ENCODE data around the gene CCBE1.
A peak's percentile ranks its signal among the peaks of the same experiment; 100 is the strongest.

The CCBE1 gene

DNA sequence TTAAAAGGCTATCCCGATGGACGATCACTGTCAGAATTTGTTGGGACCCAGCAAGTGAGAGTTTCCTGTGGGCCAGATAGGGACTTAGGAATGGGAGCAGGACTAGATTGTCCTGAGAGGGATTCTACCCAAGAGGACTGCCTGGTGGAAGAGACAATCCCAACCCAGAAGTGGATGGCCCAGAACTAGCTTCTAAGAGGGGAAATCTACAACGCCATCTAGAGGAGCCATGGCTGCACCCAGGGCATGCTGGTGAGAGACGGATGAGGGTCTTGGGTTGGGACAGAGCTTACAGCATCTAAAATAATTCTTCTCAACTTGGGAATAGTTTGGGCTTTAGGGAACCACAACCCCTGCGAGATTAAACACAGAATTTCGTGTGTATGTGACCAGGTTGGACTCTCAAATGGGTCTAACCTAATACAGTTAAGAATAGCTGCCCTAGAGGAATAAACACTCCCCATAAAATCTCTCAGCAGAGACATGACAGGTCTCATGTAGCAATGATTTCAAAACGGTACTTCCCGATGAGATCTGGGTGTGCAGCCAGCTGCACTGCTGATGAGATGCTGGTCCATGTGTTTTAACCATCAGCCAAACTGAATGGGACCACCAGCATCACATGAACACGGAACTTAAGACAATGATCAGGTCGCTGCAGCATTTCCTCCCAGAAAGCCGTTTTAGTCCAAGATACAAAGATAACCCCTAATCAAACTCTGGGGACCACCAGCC lies 50.8 kb downstream of the CCBE1 start:
- no peak overlapping the region for H3K27ac ChIP-seq
- TF ChIP-seq ZFX (IDR thresholded peaks at IDR 0.05; ENCODE audit: borderline replicate concordance), result no peak
- TF ChIP-seq CTCF (IDR thresholded peaks at IDR 0.05), result 0 out of 2 replicates have a peak, but pooled peaks have one; percentile 22

DNA sequence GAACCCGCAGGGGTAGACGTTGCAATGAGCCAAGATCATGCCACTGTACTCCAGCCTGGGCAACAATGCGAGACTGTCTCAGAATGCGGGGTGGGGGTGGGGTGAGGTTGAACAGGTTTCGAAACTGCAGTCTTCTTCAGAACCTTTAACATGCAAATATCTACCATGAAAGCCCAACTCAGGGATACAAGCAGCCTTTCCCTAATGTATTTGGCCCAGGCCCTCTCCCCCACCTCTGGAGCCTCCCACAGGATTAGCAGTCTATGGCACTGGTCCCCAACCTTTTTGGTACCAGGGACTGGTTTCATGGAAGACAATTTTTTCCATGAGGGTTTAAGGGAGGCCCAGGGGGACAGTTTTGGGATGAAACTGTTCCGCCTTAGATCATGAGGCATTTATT lies 53.5 kb downstream of the CCBE1 start:
- TF ChIP-seq ZFX (IDR thresholded peaks at IDR 0.05; ENCODE audit: borderline replicate concordance) (no peak), CTCF (IDR thresholded peaks at IDR 0.05) (no peak)
- H3K27ac ChIP-seq, result no peak overlapping the region

DNA sequence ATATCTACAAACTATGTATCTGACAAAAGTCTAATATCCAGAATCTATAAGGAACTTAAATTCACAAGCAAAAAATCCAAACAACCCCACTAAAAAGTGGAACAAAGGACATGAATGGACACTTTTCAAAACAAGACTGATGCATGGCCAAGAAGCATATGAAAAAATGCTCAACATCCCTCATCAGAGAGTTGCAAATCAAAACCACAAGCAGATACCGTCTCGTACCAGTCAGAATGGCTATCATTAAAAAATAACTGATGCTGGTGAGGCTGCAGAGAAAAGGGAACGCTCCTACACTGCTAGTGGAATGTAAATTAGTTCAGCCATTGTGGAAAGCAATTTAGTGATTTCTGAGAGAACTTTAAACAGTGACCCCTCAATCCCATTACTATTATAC lies 56.5 kb downstream of the CCBE1 start:
- H3K27ac ChIP-seq, result no peak overlapping the region
- no peak for TF ChIP-seq CTCF (IDR thresholded peaks at IDR 0.05)
- no peak for TF ChIP-seq ZFX (IDR thresholded peaks at IDR 0.05; ENCODE audit: borderline replicate concordance)

DNA sequence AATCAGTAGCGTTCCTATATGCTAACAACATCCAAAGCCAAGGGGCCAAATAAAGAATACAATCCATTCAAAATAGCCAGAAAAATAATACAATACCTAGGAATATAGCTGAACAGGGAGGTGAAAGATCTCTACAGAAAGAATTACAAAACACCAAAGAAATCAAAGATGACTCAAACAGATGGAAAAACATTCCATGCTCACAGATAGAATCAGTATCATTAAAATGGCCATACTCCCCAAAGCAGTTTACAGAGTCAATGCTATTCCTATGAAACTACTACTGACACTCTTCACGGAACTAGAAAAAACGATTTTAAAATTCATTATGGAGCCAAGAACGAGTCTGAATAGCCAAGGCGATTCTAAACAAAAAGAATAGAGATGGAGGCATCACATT lies 57.4 kb downstream of the CCBE1 start:
- H3K27ac ChIP-seq, result no peak overlapping the region
- TF ChIP-seq CTCF (IDR thresholded peaks at IDR 0.05) (no peak), ZFX (IDR thresholded peaks at IDR 0.05; ENCODE audit: borderline replicate concordance) (no peak)

GRCh38 chr18:59639136-59639535 lies 58.1 kb downstream of the CCBE1 start:
- H3K27ac ChIP-seq, result no peak overlapping the region
- no peak for TF ChIP-seq ZFX (IDR thresholded peaks at IDR 0.05; ENCODE audit: borderline replicate concordance)
- TF ChIP-seq CTCF (IDR thresholded peaks at IDR 0.05), result no peak

GRCh38 chr18:59633961-59634485 lies 63.2 kb downstream of the CCBE1 start:
- TF ChIP-seq CTCF (IDR thresholded peaks at IDR 0.05) (no peak), ZFX (IDR thresholded peaks at IDR 0.05; ENCODE audit: borderline replicate concordance) (no peak)
- H3K27ac ChIP-seq, result no peak overlapping the region

DNA sequence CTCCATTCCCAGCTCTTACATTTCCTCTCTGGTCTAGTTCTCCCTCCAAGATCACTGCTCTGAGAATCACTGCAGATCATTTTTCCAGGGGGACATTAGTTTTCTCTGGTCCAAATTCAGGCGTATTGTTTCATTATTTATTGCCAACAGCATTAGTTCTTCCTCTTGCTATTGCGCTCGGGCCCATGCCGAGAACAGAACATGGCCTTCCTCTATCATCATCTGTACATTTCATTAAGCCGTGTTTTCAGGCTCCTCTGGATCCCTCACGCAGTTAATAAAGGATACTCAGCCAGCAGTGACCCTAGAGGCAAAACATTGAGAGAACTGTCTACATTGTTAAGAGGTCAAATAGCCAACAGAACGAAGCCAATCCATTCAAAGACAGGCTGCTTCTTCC lies 63.9 kb downstream of the CCBE1 start:
- no peak overlapping the region for H3K27ac ChIP-seq
- no peak for TF ChIP-seq ZFX (IDR thresholded peaks at IDR 0.05; ENCODE audit: borderline replicate concordance)
- no peak for TF ChIP-seq CTCF (IDR thresholded peaks at IDR 0.05)
